IMR-90 (cell line): ENCODE measurements around the gene OCLN.

Experiments
- CEBPB ChIP-seq: IDR thresholded peaks from 2 replicates; pipeline ENCODE4 v1.6.1; 2012; ENCODE audit warnings: low read depth, low read length, improper control_type of control experiment
- FOS ChIP-seq: fragments of 150-350 bp; IDR thresholded peaks from 2 replicates; pipeline ENCODE4 v1.6.1; 2016; ENCODE audit warnings: low read depth, low read length
- POLR2A ChIP-seq: IDR thresholded peaks from 2 replicates; pipeline ENCODE4 v1.6.1; 2012; ENCODE audit warnings: mild to moderate bottlenecking, low read depth, low read length
- RAD21 ChIP-seq: IDR thresholded peaks from 2 replicates; pipeline ENCODE4 v1.6.1; 2012; ENCODE audit warnings: low read length, improper control_type of control experiment
- RCOR1 ChIP-seq: IDR thresholded peaks from 2 replicates; pipeline ENCODE4 v1.6.1; 2012; ENCODE audit warnings: mild to moderate bottlenecking, low read length, improper control_type of control experiment; ENCODE audit not compliant: insufficient replicate concordance
- RFX5 ChIP-seq: IDR thresholded peaks from 2 replicates; pipeline ENCODE4 v1.8.0; 2012; ENCODE audit warnings: low read depth, mild to moderate bottlenecking, low read length, moderate library complexity
- SMC3 ChIP-seq: fragments of 150-350 bp; IDR thresholded peaks from 2 replicates; pipeline ENCODE4 v1.6.1; 2016; ENCODE audit warnings: low read depth, mild to moderate bottlenecking, antibody characterized with exemption, low read length, moderate library complexity
- TF ChIP-seq, protein P1 (sequence below): conservative IDR thresholded peaks from 2 replicates; pipeline ENCODE4 v1.5.1; 2012; ENCODE audit warnings: mild to moderate bottlenecking, low read depth, low read length, improper control_type of control experiment

GRCh38 chr5:69526660-69527059 lies 34.1 kb downstream of the OCLN start:
- TF ChIP-seq RAD21 (no peak), FOS (no peak), POLR2A (no peak), RFX5 (no peak), CEBPB (no peak), RCOR1 (no peak), SMC3 (no peak)
- TF ChIP-seq, protein P1, sequence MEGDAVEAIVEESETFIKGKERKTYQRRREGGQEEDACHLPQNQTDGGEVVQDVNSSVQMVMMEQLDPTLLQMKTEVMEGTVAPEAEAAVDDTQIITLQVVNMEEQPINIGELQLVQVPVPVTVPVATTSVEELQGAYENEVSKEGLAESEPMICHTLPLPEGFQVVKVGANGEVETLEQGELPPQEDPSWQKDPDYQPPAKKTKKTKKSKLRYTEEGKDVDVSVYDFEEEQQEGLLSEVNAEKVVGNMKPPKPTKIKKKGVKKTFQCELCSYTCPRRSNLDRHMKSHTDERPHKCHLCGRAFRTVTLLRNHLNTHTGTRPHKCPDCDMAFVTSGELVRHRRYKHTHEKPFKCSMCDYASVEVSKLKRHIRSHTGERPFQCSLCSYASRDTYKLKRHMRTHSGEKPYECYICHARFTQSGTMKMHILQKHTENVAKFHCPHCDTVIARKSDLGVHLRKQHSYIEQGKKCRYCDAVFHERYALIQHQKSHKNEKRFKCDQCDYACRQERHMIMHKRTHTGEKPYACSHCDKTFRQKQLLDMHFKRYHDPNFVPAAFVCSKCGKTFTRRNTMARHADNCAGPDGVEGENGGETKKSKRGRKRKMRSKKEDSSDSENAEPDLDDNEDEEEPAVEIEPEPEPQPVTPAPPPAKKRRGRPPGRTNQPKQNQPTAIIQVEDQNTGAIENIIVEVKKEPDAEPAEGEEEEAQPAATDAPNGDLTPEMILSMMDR, result no peak
